ENCODE data around the gene PRM2. TPM values are rescaled to one million over a fixed set of nuclear protein-coding genes. Genes with fewer than 3 reads are reported as not detected.

Gene PRM2
- total RNA-seq, 2 donors from 2014 or later, result not detected

DNA sequence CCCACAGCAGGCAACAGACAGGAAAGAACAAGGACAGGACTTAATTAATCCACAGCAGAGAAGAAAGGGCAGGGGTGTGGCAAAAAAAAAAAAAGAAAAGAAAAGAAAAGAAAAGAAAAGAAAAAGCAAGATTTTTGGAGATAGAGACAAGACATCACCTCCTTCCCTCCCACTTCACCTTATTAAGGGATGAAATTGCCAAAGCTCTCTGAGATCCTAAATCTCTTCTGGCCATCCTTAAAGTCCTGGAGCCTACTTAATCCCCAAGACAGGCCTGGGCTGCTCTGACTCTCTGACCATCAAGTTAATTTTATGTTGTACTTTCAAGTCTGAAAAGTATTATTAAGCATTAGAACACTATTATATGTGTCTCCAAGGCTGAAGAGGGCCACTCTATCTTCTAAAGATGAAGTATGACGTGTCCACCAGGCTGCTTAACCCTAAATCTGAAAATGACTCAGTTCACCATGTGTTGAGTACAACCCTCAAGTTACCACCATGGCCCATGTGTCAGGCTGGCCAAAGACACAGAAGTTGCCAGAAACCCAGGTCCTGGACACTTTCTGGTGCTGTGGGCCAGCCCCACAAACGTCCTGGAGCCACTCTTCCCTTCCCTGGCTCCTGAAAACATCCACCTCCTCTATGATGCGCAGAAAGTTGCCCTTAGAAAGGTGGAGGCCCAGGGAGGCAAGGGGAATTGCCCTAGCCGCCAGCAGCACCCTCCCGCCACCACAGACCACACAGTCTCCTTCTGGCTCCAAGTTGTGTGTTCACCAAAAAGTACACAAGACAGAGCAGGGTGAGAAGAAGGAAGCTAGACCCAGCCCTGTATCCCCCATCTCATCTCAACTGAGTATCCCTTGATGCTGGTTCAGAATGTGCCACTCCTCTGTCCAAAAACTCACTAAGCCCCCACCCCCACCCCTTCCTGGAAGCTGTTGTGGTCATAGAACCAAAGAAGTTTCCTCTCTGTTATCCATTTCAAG is 23.0 kb downstream of the PRM2 start:
- intact Hi-C loops (cut with DNase I), result loop anchor here (10.0 kb wide), 3 partner anchors 79 to 119 kb away; no protein-coding TSS in a partner anchor

GRCh38 chr16:11252482-11252931 is 23.8 kb downstream of the PRM2 start:
- intact Hi-C loops (cut with DNase I), result loop anchor here (10.0 kb wide), 3 partner anchors 78 to 118 kb away; no protein-coding TSS in a partner anchor
- no peak for DNase-seq
- ATAC-seq, result no peak

More for the DNA sequence above, 23.0 kb downstream of the PRM2 start:
- no peak for DNase-seq
- no peak for ATAC-seq

- DNase-seq (no peak), ATAC-seq (no peak)
- intact Hi-C loops (cut with DNase I), result loop anchor here (10.0 kb wide), 3 partner anchors 77 to 117 kb away; no protein-coding TSS in a partner anchor
Measured at GRCh38 chr16:11251525-11252481, 24.5 kb downstream of the PRM2 start.

DNA sequence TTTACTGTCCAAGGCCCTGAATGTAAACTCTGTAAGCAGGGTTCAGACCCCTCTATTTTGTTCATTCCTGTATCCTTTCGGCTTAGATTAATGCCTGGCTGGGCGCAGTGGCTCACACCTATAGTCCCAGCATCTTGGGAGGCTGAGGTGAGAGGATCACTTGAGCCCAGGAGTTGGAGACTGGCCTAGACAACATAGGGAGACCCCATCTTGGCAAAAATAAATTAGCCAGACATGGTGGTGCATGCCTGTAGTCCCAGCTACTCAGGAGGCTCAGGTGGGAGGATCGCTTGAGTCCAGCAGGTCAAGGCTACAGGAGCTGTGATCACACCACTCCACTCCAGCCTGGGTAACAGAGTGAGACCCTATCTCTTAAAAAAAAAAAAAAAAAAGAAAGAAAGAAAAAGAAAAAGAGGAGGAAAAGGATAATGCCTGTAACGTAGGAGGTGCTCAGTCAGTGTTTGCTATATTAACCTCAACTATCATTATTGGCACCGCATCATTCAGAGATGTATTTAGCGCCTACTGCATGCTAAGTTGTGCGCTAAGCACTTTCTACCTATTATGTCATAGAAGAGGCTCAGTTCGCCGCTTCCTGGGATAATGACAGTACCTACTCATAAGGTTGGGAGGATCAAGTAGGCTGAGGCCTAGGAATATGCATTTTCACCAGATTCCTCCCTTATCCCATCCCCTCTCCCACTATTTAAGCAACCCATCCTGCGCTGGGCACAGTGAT is 25.3 kb downstream of the PRM2 start:
- DNase-seq, result no peak
- intact Hi-C loops (cut with DNase I), result loop anchor here (10.0 kb wide), 3 partner anchors 76 to 116 kb away; no protein-coding TSS in a partner anchor
- no peak for ATAC-seq

GRCh38 chr16:11250091-11250785 is 26.0 kb downstream of the PRM2 start:
- DNase-seq, result no peak
- no peak for ATAC-seq
- intact Hi-C loops (cut with DNase I), result loop anchor here (10.0 kb wide), 3 partner anchors 75 to 115 kb away; no protein-coding TSS in a partner anchor

GRCh38 chr16:11249233-11250061 is 26.8 kb downstream of the PRM2 start:
- ATAC-seq (no peak), DNase-seq (no peak)
- intact Hi-C loops (cut with DNase I), result loop anchor here (5.0 to 10.0 kb wide), 4 partner anchors 75 to 147 kb away; no protein-coding TSS in a partner anchor

GRCh38 chr16:11248133-11248532 is 28.1 kb downstream of the PRM2 start:
- DNase-seq, result no peak
- intact Hi-C loops (cut with DNase I), result loop anchor here in 1 of 2 donors (5.0 kb wide), 1 partner anchor 146 kb away; no protein-coding TSS in a partner anchor

GRCh38 chr16:11245988-11246387 is 30.3 kb downstream of the PRM2 start:
- DNase-seq, result no peak
- intact Hi-C loops (cut with DNase I), result loop anchor here in 1 of 2 donors (5.0 kb wide), 1 partner anchor 144 kb away; no protein-coding TSS in a partner anchor
- ATAC-seq, result no peak

More at GRCh38 chr16:11248133-11248532, 28.1 kb downstream of the PRM2 start:
- no peak for ATAC-seq

GRCh38 chr16:11245222-11245737 is 31.0 kb downstream of the PRM2 start:
- DNase-seq (no peak), ATAC-seq (no peak)
- intact Hi-C loops (cut with DNase I), result loop anchor here in 1 of 2 donors (5.0 kb wide), 1 partner anchor 143 kb away; no protein-coding TSS in a partner anchor

DNA sequence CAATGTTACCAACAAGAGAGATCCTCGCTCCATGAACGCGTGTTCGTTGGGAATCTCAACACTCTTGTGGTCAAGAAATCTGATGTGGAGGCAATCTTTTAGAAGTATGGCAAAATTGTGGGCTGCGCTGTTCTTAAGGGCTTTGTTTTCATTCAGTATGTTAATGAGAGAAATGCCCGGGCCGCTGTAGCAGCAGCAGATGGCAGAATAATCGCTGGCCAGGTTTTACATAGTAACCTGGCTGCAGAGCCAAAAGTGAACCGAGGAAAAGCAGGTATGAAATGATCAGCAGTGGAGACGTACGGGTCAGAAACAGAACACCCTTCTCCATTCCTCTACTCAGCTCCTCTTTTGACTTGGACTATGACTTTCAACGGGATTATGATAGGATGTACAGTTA is 33.6 kb downstream of the PRM2 start:
- DNase-seq (no peak), ATAC-seq (no peak)
- intact Hi-C loops (cut with DNase I), result loop anchor here in 1 of 2 donors (5.0 kb wide), 1 partner anchor 100 kb away; no protein-coding TSS in a partner anchor

DNA sequence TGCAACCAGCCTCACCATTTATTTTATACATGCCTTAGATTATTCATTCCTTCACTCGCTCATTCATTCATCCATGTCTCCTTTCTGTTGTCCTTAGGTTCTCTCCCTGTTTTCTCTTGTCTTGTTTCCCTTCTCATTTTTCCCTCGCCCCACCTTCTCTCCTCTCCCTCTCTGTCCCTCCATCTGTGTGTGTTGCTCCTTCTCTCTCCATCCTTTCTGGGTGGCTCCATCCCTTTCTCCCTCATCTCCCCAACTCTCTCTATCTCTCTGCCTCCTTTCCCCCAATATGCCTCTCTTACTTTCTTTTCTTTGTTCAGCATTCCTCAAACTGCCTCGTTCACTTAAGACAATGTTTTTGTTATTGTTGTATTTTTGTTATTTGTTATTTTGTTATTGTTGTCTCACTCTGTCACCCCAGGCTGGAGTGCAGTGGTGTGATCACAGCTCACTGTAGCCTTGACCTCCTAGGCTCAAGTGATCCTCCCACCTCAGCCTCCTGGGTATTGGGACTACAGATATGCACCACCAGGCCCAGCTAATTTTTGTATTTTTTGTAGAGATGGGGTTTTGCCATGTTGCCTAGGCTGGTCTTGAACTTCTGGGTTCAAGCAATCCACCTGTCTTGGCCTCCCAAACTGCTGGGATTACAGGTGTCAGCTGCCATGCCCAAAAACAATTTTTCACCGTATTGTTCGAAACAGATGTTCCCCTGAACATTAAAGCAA is 34.6 kb downstream of the PRM2 start:
- DNase-seq, result no peak
- no peak for ATAC-seq
- intact Hi-C loops (cut with DNase I), result loop anchor here in 1 of 2 donors (5.0 kb wide), 1 partner anchor 99 kb away; no protein-coding TSS in a partner anchor

DNA sequence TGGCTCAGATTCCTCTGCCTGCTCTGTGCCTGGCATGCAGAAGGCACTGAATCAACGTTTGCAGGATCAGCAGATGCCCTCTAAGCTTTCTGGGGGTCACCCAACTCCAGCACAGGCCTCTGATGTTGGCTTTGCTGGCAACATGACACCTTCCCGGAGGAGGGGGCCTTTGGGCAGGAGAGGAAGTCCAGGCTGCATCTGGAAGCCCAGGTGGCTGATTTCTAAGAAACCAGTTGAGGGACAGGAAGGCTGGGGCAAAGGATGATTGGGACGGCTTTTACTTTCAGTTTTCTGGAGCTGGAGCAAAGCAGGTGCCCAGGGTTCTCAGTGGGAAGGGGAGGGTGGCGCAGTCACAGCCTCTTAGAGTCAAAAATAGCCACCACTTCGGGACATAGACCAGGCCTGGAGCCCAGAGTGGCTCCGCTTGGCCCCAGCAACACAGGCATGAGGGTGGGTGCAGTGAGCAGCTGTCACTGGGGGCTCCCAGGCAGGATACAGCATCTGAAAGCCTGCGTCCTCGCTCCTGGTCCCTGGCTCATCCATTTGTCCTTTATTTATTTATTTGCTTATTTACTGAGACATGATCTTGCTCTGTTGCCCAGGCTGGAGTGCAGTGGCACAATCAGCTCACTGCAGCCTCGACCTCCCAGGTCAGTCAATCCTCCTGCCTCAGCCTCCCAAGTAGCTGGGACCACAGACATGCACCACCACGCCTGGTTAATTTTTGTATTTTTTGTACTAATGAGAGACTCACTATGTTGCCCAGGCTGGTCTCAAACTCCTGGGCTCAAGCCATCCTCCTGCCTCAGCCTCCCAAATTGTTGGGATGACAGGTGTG is 35.4 kb downstream of the PRM2 start:
- no peak for DNase-seq
- intact Hi-C loops (cut with DNase I), result loop anchor here in 1 of 2 donors (5.0 kb wide), 1 partner anchor 99 kb away; no protein-coding TSS in a partner anchor

GRCh38 chr16:11239644-11240632 is 36.3 kb downstream of the PRM2 start:
- DNase-seq (no peak), ATAC-seq (no peak)
- intact Hi-C loops (cut with DNase I), result loop anchor here in 1 of 2 donors (5.0 kb wide), 1 partner anchor 98 kb away; no protein-coding TSS in a partner anchor

More for the DNA sequence above, 35.4 kb downstream of the PRM2 start:
- peak; percentile 91 for ATAC-seq

Data from left cardiac atrium (tissue), 4 donors.